B cell (primary cell): ENCODE results near the gene FRMD4B. TPM values are rescaled to one million over a fixed set of nuclear protein-coding genes. Genes with fewer than 3 reads are reported as not detected.

Experiments used
- ATAC-seq: fragments of 200-7000 bp; cut with Tn5 transposase; one replicate; pipeline ENCODE4 v1.10.0; 2021; ENCODE audit warnings: low read depth, mild to moderate bottlenecking, moderate number of reproducible peaks, moderate library complexity
- CTCF ChIA-PET: fragments of 350-600 bp; sonication (Branson Sonifier 250); formaldehyde crosslinking; loops from one replicate; lab custom pipeline; 2021; ENCODE audit warnings: antibody characterized with exemption, inconsistent platforms; lab: Charles Lee
- POLR2A ChIA-PET: fragments of 350-600 bp; sonication (Branson Sonifier 250); formaldehyde crosslinking; loops from one replicate; lab custom pipeline; 2021; ENCODE audit warnings: antibody characterized with exemption; lab: Charles Lee
- DNase-seq: peaks from one replicate; pipeline ENCODE4 v3.0.0; 2013
- H2AFZ ChIP-seq: 2 replicates; pipeline ENCODE4 v1.6.1; 2012; ENCODE audit warnings: mild to moderate bottlenecking, low read depth, low read length; ENCODE audit not compliant: insufficient read depth, poor library complexity, severe bottlenecking
- H3K27ac ChIP-seq, 2 donors: 1 replicate in 1 of 2; 2 replicates in 1 of 2; pipeline ENCODE4 v1.5.1; 2012 to 2013; ENCODE audit warnings: low read length in 2 of 2, mild to moderate bottlenecking in 2 of 2, moderate library complexity in 1 of 2
- H3K27me3 ChIP-seq, 4 experiments: fragments of 200-600 bp in 1 of 4; sonication (generic) in 1 of 4; replicated peaks in 1 of 4; 1 replicate in 2 of 4; 2 replicates in 2 of 4; pipeline versions ENCODE4 v1.6.1 to v1.7.0; 2013 to 2016; ENCODE audit warnings: low read length in 3 of 4, mild to moderate bottlenecking in 2 of 4, mixed read lengths in 1 of 4, moderate library complexity in 1 of 4; ENCODE audit not compliant: insufficient read depth in 4 of 4, control insufficient read depth in 3 of 4; ENCODE audit errors: control extremely low read depth in 1 of 4
- H3K36me3 ChIP-seq, 2 experiments: replicated peaks in 1 of 2; 1 replicate in 1 of 2; 2 replicates in 1 of 2; pipeline versions ENCODE4 v1.6.1 to v1.7.1; 2013; ENCODE audit warnings: low read length in 1 of 2; ENCODE audit not compliant: insufficient read depth in 2 of 2, control insufficient read depth in 1 of 2; ENCODE audit errors: control extremely low read depth in 1 of 2, extremely low read depth in 1 of 2
- H3K4me1 ChIP-seq, 2 donors: fragments of 200-600 bp in 1 of 2; sonication (generic) in 1 of 2; 1 replicate in 1 of 2; 2 replicates in 1 of 2; pipeline versions ENCODE4 v1.5.1 to v1.6.1; 2013 to 2017; ENCODE audit warnings: low read length in 2 of 2; ENCODE audit not compliant: control insufficient read depth in 2 of 2, insufficient read depth in 2 of 2
- H3K4me2 ChIP-seq: replicated peaks from 2 replicates; pipeline ENCODE3; 2012; ENCODE audit warnings: mild to moderate bottlenecking, low read depth, low read length; ENCODE audit not compliant: poor library complexity, severe bottlenecking
- H3K4me3 ChIP-seq, 5 experiments: fragments of 200-600 bp in 1 of 5; sonication (generic) in 1 of 5; 1 replicate in 3 of 5; 2 replicates in 2 of 5; pipeline versions ENCODE4 v1.5.1 to v1.7.0; 2011 to 2016; ENCODE audit warnings: low read length in 4 of 5, mild to moderate bottlenecking in 4 of 5, low read depth in 2 of 5, control low read depth in 1 of 5, moderate library complexity in 1 of 5; ENCODE audit not compliant: insufficient read depth in 1 of 5; ENCODE audit errors: control extremely low read depth in 1 of 5, extremely low read depth in 1 of 5
- H3K79me2 ChIP-seq: fragments of 200-600 bp; sonication (generic); one replicate; pipeline ENCODE4 v1.6.0; 2016; ENCODE audit warnings: low read length; ENCODE audit not compliant: control insufficient read depth, insufficient read depth
- H3K9ac ChIP-seq: fragments of 200-600 bp; sonication (generic); 2 replicates; pipeline ENCODE4 v1.6.1; 2017; ENCODE audit warnings: mild to moderate bottlenecking, low read length, moderate library complexity
- H3K9me3 ChIP-seq, 3 donors: one replicate each; pipeline versions ENCODE4 v1.6.1 to v1.7.1; 2013; ENCODE audit warnings: low read length in 2 of 3; ENCODE audit not compliant: control insufficient read depth in 2 of 3, insufficient read depth in 1 of 3; ENCODE audit errors: control extremely low read depth in 1 of 3
- H4K20me1 ChIP-seq: 2 replicates; pipeline ENCODE4 v1.6.0; 2012; ENCODE audit warnings: mild to moderate bottlenecking, low read length; ENCODE audit not compliant: insufficient read depth, control insufficient read depth, poor library complexity, severe bottlenecking
- H3K27ac Mint-ChIP-seq: one replicate; pipeline ENCODE4 v1.8.0; 2021; ENCODE audit warnings: mixed read lengths
- H3K27me3 Mint-ChIP-seq: one replicate; pipeline ENCODE4 v1.8.0; 2021; ENCODE audit warnings: mixed read lengths
- H3K4me1 Mint-ChIP-seq: one replicate; pipeline ENCODE4 v1.8.0; 2021; ENCODE audit warnings: mixed read lengths
- H3K4me3 Mint-ChIP-seq: one replicate; pipeline ENCODE4 v1.8.0; 2021; ENCODE audit warnings: mixed read lengths
- H3K9me3 Mint-ChIP-seq: one replicate; pipeline ENCODE4 v1.8.0; 2022; ENCODE audit warnings: mixed read lengths; ENCODE audit not compliant: insufficient read depth
- CTCF ChIP-seq: fragments of 200-600 bp; IDR thresholded peaks from one replicate; pipeline ENCODE4 v1.8.0; 2022; ENCODE audit warnings: antibody characterized with exemption, mild to moderate bottlenecking
- EZH2 ChIP-seq: IDR thresholded peaks from 2 replicates; pipeline ENCODE4 v1.6.1; 2012; ENCODE audit warnings: borderline replicate concordance, low read depth, mild to moderate bottlenecking, moderate library complexity, low read length; ENCODE audit not compliant: insufficient read depth, poor library complexity, severe bottlenecking
- WGBS: methylation state at CpG from one replicate; pipeline ENCODE4 v1.1.5; 2013; ENCODE audit warnings: missing lambda C conversion rate; ENCODE audit not compliant: insufficient coverage; 5-methylcytosine and 5-hydroxymethylcytosine counted together
- intact Hi-C: fragments of 100-400 bp; cut with micrococcal nuclease; formaldehyde crosslinking; loops from one replicate; pipeline ENCODE4 v1.10.0; 2022
- polyA plus RNA-seq: library from polyadenylated mRNA; depleted of rRNA; stranded (reverse); fragments of >200 nt; gene quantifications from 2 replicates; pipeline ENCODE4 v1.2.3, GENCODE V29; 2012
- total RNA-seq, 2 donors: library from RNA; stranded (reverse); fragments of 120-200 nt in 1 of 2; gene quantifications; 1 replicate in 1 of 2; 2 replicates in 1 of 2; pipeline versions ENCODE4 v1.2.3 to v1.2.4, GENCODE V29; 2013 to 2022

Gene FRMD4B
- total and polyA plus RNA-seq, 2 donors (not counting 1 experiment from before 2014, with no cell fraction given), result 0.06 to 0.20 TPM

DNA sequence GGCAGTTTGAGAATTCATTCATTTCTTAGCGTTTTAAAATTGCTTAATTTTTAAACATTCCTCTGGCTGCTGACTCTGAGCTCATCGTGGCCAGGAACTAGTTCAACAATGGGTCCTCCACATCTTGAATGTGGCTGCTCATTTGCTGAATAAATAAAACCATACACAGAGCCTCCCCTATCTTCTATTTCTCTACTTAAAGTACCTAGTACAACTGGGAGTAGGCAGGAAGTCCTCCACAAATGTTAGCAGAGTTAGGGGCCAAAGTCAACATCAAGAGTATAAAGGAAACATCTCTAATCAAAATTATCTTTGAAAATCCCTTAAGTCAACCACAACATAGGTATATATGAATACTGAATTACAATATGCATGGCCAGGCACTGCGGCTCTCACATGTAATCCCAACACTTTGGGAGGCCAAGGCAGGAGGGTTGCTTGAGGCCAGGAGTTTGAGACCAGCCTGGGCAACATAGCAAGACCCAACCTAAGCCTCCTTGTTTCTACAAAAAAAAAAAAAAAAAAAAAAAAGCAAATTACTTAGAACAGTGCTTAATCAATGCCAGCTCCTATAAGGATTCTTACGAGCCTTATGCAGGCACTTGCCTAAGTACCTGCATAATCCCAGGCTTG is 206.0 kb downstream of the FRMD4B start:
- no peak for ATAC-seq
- intact Hi-C loops, result no loop called here
- Histone ChIP-seq H3K4me3 (no peak overlapping the region), H4K20me1 (no peaks in the 10 kb centered on the region), H3K27ac (no peak overlapping the region), H3K79me2 (no peaks in the 10 kb centered on the region), H2AFZ (no peak overlapping the region), H3K9ac (no peak overlapping the region), H3K36me3 (no peaks in the 10 kb centered on the region), H3K9me3 (no peaks in the 10 kb centered on the region), H3K27me3 (no peaks in the 10 kb centered on the region), H3K4me2 (no peak overlapping the region), H3K4me1 (no peaks in the 10 kb centered on the region)
- POLR2A ChIA-PET, result no interaction called here
- WGBS, result 80% methylated on average over 1 of the region's 4 CpGs
- Mint-ChIP-seq H3K9me3 (no peaks in the 10 kb centered on the region), H3K27ac (no peak overlapping the region), H3K4me3 (no peak overlapping the region), H3K4me1 (no peaks in the 10 kb centered on the region), H3K27me3 (no peaks in the 10 kb centered on the region)
- CTCF ChIA-PET, result no interaction called here
- no peak for DNase-seq
- TF ChIP-seq EZH2 (no peak), CTCF (no peak)

- ATAC-seq, result no peak
- intact Hi-C loops, result no loop called here
- Mint-ChIP-seq H3K4me1 (no peaks in the 10 kb centered on the region), H3K27me3 (no peaks in the 10 kb centered on the region), H3K27ac (no peak overlapping the region), H3K4me3 (no peak overlapping the region), H3K9me3 (no peaks in the 10 kb centered on the region)
- no peak for DNase-seq
- ChIA-PET POLR2A (no interaction called here), CTCF (interaction anchor here (1.1 kb wide), 1 partner anchor 18 kb away, joined by 4 read pairs; no protein-coding TSS in a partner anchor)
- WGBS, result 95% methylated on average over 3 of the region's 5 CpGs
- no peak overlapping the region for H2AFZ ChIP-seq
- no peak overlapping the region for H3K4me2 ChIP-seq
- TF ChIP-seq CTCF (no peak), EZH2 (no peak)
- H3K9me3 ChIP-seq, result no peaks in the 10 kb centered on the region
- no peaks in the 10 kb centered on the region for H3K27me3 ChIP-seq
- no peaks in the 10 kb centered on the region for H3K79me2 ChIP-seq
- H4K20me1 ChIP-seq, result no peaks in the 10 kb centered on the region
- H3K4me1 ChIP-seq, result no peaks in the 10 kb centered on the region
- H3K9ac ChIP-seq, result no peak overlapping the region
- no peak overlapping the region for H3K4me3 ChIP-seq
- H3K27ac ChIP-seq, result no peak overlapping the region
- no peaks in the 10 kb centered on the region for H3K36me3 ChIP-seq
These were observed 206.8 kb downstream of the FRMD4B start for GRCh38 chr3:69178838-69179739.
